GM21528 (cell line): ENCODE data around the gene CD46.

Experiments
- ATAC-seq: cut with Tn5 transposase; IDR thresholded peaks from one replicate; pipeline ENCODE4 v1.9.1; 2021; ENCODE audit warnings: mild to moderate bottlenecking, moderate library complexity; ENCODE audit not compliant: unreplicated experiment, low FRiP score

Gene CD46

DNA sequence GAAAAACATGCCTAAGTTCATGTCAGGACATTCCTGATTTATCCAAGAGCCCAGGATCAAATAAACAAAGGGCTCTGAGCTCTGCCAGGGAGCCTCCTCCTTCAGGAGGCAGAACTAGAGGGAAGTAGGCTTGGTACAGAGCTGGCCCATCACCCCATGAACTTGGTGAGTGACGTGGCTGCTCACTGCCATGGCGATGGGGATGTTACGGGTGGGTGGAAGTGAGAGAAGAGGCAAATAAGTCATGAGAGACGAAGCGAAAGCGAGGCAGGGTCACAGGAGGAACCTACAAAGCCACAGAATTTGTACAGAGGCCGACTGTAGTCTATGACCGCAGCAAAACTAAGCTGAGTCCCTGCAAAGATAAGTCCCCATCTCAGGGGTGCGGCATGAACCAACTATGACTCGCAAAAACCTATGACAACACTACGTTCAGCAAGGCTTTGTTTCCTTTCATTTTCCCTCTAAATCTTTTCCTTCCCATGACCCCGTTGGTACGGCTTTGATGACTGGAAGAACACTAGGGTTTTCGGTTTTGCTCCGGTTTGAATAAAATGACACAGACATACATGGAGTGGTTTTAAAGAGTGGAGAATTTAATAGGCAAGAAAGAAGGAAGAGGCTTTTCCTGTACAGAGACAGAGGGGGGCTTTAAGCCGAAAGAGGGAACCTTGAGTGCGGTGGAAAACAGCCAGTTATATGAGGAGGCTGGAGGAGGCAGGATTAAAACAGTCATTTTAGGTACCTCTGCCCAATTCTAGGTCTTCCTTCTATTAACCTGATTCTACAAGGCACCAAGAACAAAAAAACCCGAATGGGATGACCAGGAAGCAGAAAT lies 74.1 kb downstream of the CD46 start:
- ATAC-seq, result peak; percentile 71

DNA sequence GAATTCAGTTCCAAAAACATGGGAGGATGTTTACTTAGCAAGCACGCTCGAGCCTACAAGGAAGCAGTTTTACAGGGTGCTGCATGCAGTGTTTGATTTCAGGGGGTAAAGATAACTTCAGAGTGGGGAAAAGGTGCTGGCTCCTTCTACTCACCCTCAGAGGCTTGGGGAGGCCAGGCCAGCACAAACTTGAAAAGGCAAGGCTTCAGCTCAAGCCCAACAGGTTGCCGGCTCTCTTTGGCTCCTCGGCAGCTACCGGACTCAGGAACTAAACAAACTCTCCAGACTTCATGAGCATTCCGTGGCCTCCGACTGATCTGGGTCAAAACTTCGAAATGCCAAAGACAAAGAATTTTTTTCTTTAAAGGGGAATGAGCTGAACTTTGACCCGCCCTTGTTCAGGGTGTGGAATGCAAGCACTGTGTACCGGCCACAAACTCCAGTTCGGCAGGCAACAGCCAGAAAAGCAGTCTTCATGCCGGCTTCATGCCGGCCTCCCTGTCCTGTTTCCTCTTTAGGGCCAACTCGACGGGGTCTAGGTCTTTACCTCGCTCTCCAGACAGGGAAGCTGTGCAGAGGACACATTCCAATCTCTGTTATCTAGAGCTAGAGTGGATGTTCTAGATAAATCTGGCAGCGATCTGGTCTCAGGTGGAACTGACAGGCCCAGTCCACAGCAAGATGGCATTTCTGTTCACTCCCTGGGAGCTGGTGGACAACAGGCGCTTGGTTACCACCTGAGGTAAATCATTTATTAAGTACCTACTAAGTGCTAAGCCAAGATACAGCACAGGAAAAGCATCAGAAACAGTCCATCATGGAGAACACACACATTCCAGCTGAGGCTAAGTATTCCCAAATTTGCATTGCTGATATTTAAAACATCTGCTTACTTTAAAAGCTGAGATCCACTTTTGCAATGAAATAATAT lies 75.0 kb downstream of the CD46 start:
- no peak for ATAC-seq

GRCh38 chr1:207827488-207827830 lies 75.6 kb downstream of the CD46 start:
- no peak for ATAC-seq

GRCh38 chr1:207828046-207828445 lies 76.2 kb downstream of the CD46 start:
- ATAC-seq, result no peak

DNA sequence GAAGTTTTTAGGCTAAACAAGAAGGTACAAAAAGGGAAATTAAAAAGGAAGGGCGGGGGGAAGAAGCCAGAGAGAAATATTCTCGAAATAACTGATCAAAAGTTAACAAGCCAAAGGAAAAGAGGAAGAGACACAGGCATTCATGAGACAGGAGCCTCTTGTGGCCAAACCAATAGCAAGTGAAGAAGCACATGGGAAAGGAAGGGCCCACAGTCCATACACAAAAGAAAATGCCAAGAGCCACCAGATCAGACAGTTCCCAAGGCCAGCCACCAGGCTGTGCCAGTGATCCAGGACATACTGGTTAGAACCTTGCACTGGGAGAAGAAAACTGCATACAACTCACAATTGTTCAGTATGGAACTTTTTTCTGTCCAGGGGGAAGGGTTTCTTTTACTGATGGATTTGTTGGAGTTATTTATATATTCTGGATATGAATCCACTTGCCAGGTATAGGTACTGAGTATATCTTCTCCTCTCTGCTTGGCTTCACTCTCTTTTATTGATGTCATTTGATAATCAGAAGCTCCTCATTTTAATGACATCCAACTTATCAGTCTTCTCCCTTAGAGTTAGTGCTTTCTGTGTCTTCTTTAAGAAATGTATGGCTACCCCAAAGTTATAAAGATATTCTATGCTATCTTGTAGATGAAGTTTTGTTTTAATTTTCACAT lies 76.8 kb downstream of the CD46 start:
- no peak for ATAC-seq

- ATAC-seq, result no peak
These were observed 77.7 kb downstream of the CD46 start for GRCh38 chr1:207829576-207829975.

GRCh38 chr1:207830788-207831187 lies 78.9 kb downstream of the CD46 start:
- no peak for ATAC-seq

DNA sequence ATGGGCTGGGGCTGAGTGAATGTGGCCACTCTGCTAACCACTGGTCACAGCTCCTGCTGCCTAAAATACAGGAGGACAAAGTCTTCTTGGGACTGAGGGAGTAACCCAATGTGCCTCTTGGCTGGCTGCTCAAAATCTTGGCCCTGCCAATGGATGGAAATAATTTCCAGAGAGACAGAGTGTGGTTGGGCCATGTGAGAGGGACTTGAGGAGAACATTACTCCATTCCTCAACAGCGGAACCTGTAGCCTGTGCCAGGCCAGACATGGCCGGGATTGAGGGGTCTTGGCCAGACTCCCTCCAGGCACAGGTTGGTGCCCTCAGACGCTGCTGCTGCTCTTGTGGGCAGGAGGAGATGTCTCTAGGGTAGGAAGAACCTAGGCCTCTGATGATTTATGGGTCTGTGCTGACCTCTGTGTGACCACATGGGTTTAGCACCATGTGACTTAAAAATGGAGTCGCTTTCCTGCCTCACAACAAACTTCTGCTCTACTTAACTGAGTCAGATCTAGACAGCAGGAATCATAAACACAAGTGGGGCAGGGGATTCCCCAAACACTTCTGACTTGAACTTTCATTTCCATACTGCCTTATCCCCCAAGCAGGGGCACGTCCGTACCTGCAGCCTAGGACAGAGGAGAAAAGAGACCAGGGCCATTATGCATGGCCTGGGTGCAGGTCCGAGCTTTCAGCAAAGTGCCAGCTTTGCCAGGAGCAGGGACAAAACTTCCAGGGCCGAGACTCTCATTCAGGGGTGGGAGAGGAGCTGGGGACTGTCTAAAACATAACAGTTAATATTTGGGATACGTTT lies 79.9 kb downstream of the CD46 start:
- ATAC-seq, result peak; percentile 71

DNA sequence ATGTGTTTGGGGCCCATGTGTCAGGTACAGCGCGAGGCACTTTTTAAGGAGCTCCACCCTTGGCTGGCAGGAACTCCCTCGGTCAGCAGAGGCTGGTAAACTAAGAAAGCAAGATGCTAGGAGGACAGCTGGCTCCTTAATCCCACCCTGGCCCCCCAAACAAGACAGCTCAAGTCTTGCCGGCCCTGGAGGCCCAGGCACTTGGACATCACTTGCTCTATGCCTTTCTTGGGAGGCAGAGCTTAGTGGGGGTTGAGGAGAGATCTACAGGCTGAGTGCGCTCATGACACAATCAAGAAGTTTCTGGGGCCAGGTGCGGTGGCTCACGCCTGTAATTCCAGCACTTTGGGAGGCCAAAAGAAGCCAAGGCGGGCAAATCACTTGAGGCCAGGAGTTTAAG lies 80.9 kb downstream of the CD46 start:
- no peak for ATAC-seq

DNA sequence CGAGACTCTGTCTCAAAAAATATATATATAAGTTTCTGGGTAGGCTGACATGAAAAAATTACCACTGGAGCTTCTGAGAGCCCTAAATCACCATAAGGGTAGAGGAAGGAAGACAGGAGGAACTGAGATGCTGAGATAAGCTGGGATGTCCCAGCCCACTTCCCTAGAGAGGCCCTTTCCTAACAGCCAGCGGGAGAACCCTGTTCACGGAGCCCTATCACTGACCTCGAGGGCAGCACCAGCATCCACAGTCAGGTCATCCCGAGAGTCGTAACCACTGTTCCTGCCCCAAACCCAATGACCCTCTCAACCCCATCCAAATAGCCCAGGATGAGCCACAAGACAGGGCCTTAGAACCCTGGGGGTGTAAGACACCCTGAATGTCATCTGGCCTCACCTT lies 81.5 kb downstream of the CD46 start:
- no peak for ATAC-seq

GRCh38 chr1:207833956-207834660 lies 82.3 kb downstream of the CD46 start:
- ATAC-seq, result no peak

GRCh38 chr1:207835958-207836357 lies 84.1 kb downstream of the CD46 start:
- ATAC-seq, result no peak

- ATAC-seq, result no peak
These were observed 84.9 kb downstream of the CD46 start for GRCh38 chr1:207836591-207837347.

- ATAC-seq, result no peak
These were observed 85.8 kb downstream of the CD46 start for GRCh38 chr1:207837673-207838072.

DNA sequence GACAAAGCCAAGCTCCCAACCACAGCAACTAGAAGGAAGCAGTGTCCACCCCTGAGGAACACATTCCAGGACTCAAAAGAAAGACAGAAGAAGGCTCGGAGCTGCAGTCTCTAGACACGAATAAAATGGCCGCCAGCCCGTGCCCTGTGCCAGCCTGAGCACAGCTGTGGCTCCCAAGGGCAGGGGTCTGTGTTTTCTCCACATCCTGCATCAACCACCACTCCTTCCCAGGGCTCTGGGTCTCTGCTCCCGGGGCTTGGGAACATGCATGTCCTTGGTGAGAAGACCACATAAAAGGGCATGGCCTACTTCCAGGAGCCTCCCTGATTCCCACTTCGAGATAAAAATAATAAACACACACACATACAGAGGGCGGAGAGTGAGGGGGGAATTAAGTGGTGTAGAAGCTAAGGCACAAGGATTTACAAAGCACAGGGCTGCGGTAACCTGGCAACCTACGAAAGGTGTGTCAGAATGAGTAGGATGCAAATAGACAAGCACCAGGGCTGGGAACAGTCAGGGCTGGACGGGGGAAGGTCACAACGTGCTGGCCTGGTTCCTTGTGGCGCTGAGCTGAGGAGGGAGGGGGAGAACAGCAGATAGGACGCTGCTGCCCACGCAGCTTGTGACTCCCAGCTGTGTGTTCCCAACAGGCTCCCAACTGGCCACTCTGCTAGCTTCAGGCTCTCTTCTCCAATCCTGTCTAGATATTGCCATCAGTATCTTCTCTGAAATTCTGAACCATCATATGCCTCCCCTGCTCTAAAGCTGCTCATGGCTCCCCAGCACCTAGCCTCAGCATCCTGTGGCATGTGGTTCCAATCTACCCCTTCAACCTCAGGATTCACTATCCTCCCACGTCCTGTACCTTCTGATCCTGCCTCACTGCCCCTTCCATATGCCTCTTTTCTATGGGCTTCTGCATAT lies 86.6 kb downstream of the CD46 start:
- no peak for ATAC-seq

GRCh38 chr1:207839083-207839413 lies 87.2 kb downstream of the CD46 start:
- no peak for ATAC-seq

- no peak for ATAC-seq
These were observed 88.5 kb downstream of the CD46 start for GRCh38 chr1:207840380-207840779.

- no peak for ATAC-seq
These were observed 89.4 kb downstream of the CD46 start for GRCh38 chr1:207841293-207841692.
